ENCODE data around the gene DCP2.
A peak's percentile ranks its signal among the peaks of the same experiment; 100 is the strongest.

Gene DCP2

GRCh38 chr5:113020461-113021273, 44.1 kb downstream of the DCP2 start:
- no peak for DNase-seq (ENCODE audit: low read depth)

GRCh38 chr5:113022661-113023060, 46.1 kb downstream of the DCP2 start:
- DNase-seq (ENCODE audit: low read depth): no peak

GRCh38 chr5:113024076-113024697, 47.6 kb downstream of the DCP2 start:
- DNase-seq (ENCODE audit: low read depth): no peak

GRCh38 chr5:113025596-113025995, 49.0 kb downstream of the DCP2 start:
- DNase-seq (ENCODE audit: low read depth): no peak

- DNase-seq (ENCODE audit: low read depth): no peak
Measured at GRCh38 chr5:113026211-113026610, 49.6 kb downstream of the DCP2 start.

GRCh38 chr5:113027015-113027414, 50.4 kb downstream of the DCP2 start:
- no peak for DNase-seq (ENCODE audit: low read depth)

GRCh38 chr5:113027431-113027830, 50.8 kb downstream of the DCP2 start:
- no peak for DNase-seq (ENCODE audit: low read depth)

GRCh38 chr5:113029614-113030013, 53.0 kb downstream of the DCP2 start:
- peak; percentile 52 for DNase-seq (ENCODE audit: low read depth)

GRCh38 chr5:113031104-113031503, 54.5 kb downstream of the DCP2 start:
- DNase-seq (ENCODE audit: low read depth): no peak

- no peak for DNase-seq (ENCODE audit: low read depth)
Measured at GRCh38 chr5:113031557-113031956, 55.0 kb downstream of the DCP2 start.

GRCh38 chr5:113034182-113034773, 57.7 kb downstream of the DCP2 start:
- peak; percentile 83 for DNase-seq (ENCODE audit: low read depth)

- no peak for DNase-seq (ENCODE audit: low read depth)
Measured at GRCh38 chr5:113035096-113035495, 58.5 kb downstream of the DCP2 start.

- no peak for DNase-seq (ENCODE audit: low read depth)
Measured at GRCh38 chr5:113036321-113036720, 59.7 kb downstream of the DCP2 start.

GRCh38 chr5:113036826-113037225, 60.2 kb downstream of the DCP2 start:
- DNase-seq (ENCODE audit: low read depth): no peak

GRCh38 chr5:113038136-113038535, 61.5 kb downstream of the DCP2 start:
- DNase-seq (ENCODE audit: low read depth): no peak

- no peak for DNase-seq (ENCODE audit: low read depth)
Measured at GRCh38 chr5:113038714-113039113, 62.1 kb downstream of the DCP2 start.

GRCh38 chr5:113039229-113039933, 62.8 kb downstream of the DCP2 start:
- DNase-seq (ENCODE audit: low read depth): no peak

- no peak for DNase-seq (ENCODE audit: low read depth)
Measured at GRCh38 chr5:113039934-113040285, 63.3 kb downstream of the DCP2 start.

- DNase-seq (ENCODE audit: low read depth): no peak
Measured at GRCh38 chr5:113040672-113041260, 64.2 kb downstream of the DCP2 start.

GRCh38 chr5:113042491-113043243, 66.1 kb downstream of the DCP2 start:
- no peak for DNase-seq (ENCODE audit: low read depth)

- no peak for DNase-seq (ENCODE audit: low read depth)
Measured at GRCh38 chr5:113043491-113043931, 66.9 kb downstream of the DCP2 start.

Data from GM04504 (cell line).